HG02973 (cell line): ENCODE results near the gene MS4A8.
A peak's percentile ranks its signal among the peaks of the same experiment; 100 is the strongest.

Experiments
- ATAC-seq: cut with Tn5 transposase; IDR thresholded peaks from one replicate; pipeline ENCODE4 v1.9.1; 2021; ENCODE audit warnings: moderate library complexity; ENCODE audit not compliant: unreplicated experiment

The MS4A8 gene

GRCh38 chr11:60762851-60763691 lies 63.7 kb downstream of the MS4A8 start:
- peak; percentile 61 for ATAC-seq

DNA sequence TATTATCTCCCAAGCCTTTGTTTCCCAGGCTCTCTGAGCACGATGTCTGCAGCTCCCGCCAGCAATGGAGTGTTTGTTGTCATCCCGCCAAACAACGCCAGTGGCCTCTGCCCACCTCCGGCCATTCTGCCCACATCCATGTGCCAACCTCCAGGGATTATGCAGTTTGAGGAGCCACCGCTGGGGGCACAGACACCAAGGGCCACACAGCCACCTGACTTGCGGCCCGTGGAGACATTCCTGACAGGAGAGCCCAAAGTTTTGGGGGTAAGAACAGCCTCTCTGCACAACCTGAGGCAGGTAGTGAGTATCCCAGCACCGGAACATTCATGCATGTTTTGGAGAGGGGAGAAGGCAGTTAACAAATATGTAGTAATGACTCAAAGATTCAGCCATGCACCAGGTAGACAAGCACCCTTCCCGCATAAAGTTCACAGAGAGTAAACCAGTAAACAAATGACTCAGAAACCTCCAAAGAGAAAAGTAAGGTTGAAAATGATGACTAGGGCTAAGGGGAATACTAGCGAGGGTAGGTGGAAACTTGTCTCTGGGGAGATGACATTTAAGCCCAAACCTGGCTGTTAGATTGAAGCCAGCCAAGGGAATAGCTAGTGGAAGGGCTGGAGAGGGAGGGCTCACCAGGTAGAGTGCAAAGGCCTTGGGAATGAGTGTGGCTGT lies 64.4 kb downstream of the MS4A8 start:
- ATAC-seq: peak; percentile 31

- ATAC-seq: no peak
These were observed 65.5 kb downstream of the MS4A8 start for GRCh38 chr11:60764879-60765278.

DNA sequence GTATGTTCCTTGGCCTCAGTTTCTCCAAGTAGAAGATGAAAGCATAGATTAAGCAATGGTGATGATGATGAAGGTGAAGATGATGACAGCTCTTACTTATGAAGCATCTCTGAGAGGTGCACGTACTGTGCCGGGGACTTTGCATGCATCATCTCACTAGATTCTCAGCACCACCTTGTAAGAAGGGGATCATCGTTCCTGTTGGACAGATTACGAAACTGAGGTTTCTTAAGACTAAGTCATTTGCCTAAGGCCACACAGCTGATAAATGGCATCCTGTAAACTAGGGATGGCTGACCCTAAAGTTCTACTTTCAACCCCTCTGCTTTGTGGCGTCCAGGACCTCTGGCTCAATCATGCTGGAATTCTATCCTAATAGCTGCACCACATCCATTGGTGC lies 65.9 kb downstream of the MS4A8 start:
- no peak for ATAC-seq
